Measurements from ENCODE around the gene NPS.

The NPS gene

DNA sequence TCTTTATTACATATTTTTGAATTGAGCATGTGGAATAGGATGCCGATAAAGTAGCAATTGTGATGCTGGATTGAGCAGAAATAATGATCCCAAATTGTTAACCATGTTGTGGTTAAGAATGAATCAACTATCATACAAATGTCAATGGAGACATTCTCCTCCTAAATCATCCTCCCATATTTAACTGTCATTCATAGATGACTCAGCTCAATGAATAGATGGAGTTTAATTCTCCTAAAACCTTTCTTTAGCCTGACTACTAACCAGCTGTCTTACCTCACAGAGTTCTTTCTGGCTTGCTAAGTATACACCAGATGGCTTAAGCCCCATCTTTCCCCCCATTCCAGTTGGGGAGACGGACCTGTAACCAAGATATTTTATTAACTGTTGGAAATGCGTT lies 23.4 kb upstream of the NPS start:
- Histone ChIP-seq H3K4me3 (ENCODE audit: insufficient read length, low read depth) (no peak overlapping the region), H3K9ac (ENCODE audit: insufficient read length, low read depth) (no peak overlapping the region), H3K27me3 (ENCODE audit: insufficient read depth, insufficient read length) (no peaks in the 10 kb centered on the region), H3K36me3 (ENCODE audit: insufficient read depth, insufficient read length, low read length) (no peaks in the 10 kb centered on the region), H3K9me3 (ENCODE audit: insufficient read depth, low read length) (no peaks in the 10 kb centered on the region), H3K4me1 (ENCODE audit: insufficient read depth, insufficient read length) (no peaks in the 10 kb centered on the region)
- TF ChIP-seq ZNF274 (IDR thresholded peaks at IDR 0.05; ENCODE audit: low read depth, low read length) (no peak), YY1 (IDR thresholded peaks at IDR 0.05; ENCODE audit: insufficient read depth, insufficient read length) (no peak), SUZ12 (IDR thresholded peaks at IDR 0.05; ENCODE audit: extremely low read depth, insufficient read depth, insufficient read length) (no peak)
- no peak for DNase-seq (ENCODE audit: low read depth, low spot score)

DNA sequence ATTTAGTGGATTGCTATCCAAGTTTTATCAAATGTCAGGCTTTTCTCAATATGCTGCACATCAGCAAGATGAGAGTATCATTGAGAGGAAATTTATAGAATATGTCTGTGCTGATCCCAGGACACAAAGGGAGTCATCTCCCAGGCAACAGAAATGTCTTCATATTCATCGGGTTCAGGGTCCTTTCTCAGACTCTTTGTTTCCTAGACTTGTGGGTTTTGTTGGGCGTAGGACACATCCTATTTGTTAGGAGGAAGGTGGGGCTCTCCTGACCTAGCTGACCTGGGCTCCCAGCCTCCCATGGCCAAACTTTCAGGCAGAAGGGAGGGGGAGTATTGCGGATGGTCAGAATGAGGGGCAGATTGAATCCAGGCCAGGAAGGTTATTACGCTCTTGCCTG lies 22.9 kb upstream of the NPS start:
- Histone ChIP-seq H3K9me3 (ENCODE audit: insufficient read depth, low read length) (no peaks in the 10 kb centered on the region), H3K4me1 (ENCODE audit: insufficient read depth, insufficient read length) (no peaks in the 10 kb centered on the region), H3K36me3 (ENCODE audit: insufficient read depth, insufficient read length, low read length) (no peaks in the 10 kb centered on the region), H3K9ac (ENCODE audit: insufficient read length, low read depth) (no peak overlapping the region), H3K4me3 (ENCODE audit: insufficient read length, low read depth) (no peak overlapping the region), H3K27me3 (ENCODE audit: insufficient read depth, insufficient read length) (no peaks in the 10 kb centered on the region)
- no peak for DNase-seq (ENCODE audit: low read depth, low spot score)
- no peak for TF ChIP-seq SUZ12 (IDR thresholded peaks at IDR 0.05; ENCODE audit: extremely low read depth, insufficient read depth, insufficient read length)
- TF ChIP-seq YY1 (IDR thresholded peaks at IDR 0.05; ENCODE audit: insufficient read depth, insufficient read length), result no peak
- TF ChIP-seq ZNF274 (IDR thresholded peaks at IDR 0.05; ENCODE audit: low read depth, low read length), result no peak

DNA sequence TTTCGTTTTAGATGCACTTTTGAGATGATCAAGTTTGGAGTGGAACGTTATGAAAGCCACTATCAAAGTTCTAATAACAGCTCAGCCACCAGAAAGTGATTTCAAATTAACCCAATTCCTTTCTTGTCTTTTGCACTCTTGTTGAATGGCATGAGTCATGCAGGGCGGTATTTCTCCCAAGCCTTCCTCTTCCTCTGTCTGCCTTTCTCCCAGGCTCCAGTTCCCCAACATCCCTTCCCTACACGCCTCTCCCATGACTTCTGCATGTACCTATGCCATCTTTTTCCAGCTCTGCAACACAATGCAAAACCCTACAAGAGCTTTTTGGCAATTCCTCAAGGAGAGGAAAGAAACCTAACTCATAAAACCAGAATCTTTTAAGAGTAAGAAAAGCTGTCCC lies 21.8 kb upstream of the NPS start:
- Histone ChIP-seq H3K36me3 (ENCODE audit: insufficient read depth, insufficient read length, low read length) (no peaks in the 10 kb centered on the region), H3K9ac (ENCODE audit: insufficient read length, low read depth) (no peak overlapping the region), H3K4me3 (ENCODE audit: insufficient read length, low read depth) (no peak overlapping the region), H3K9me3 (ENCODE audit: insufficient read depth, low read length) (no peaks in the 10 kb centered on the region), H3K27me3 (ENCODE audit: insufficient read depth, insufficient read length) (no peaks in the 10 kb centered on the region), H3K4me1 (ENCODE audit: insufficient read depth, insufficient read length) (no peaks in the 10 kb centered on the region)
- DNase-seq (ENCODE audit: low read depth, low spot score), result no peak
- TF ChIP-seq ZNF274 (IDR thresholded peaks at IDR 0.05; ENCODE audit: low read depth, low read length), result no peak
- no peak for TF ChIP-seq YY1 (IDR thresholded peaks at IDR 0.05; ENCODE audit: insufficient read depth, insufficient read length)
- TF ChIP-seq SUZ12 (IDR thresholded peaks at IDR 0.05; ENCODE audit: extremely low read depth, insufficient read depth, insufficient read length), result no peak

DNA sequence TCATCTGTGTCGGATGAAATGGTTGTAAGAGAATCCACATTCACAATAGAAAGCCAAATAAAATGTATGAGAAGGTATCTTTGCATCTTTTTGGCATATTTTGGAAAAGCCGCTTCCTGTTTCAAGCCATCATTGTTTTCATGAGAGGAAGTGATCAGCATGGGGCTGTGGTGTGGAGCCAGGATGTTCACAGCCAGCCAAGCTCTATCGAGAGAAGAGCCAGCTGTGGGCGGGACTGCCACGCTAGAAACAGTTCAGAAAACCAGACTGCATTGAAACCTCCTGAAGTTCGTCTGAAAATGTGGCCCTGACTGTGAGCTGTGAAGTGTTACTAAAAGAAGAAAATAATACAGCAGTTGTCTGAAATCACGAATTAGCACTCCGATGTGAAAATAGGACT lies 21.2 kb upstream of the NPS start:
- no peak for DNase-seq (ENCODE audit: low read depth, low spot score)
- no peak overlapping the region for H3K9ac ChIP-seq (ENCODE audit: insufficient read length, low read depth)
- H3K4me3 ChIP-seq (ENCODE audit: insufficient read length, low read depth), result no peak overlapping the region
- H3K4me1 ChIP-seq (ENCODE audit: insufficient read depth, insufficient read length), result no peaks in the 10 kb centered on the region
- no peaks in the 10 kb centered on the region for H3K9me3 ChIP-seq (ENCODE audit: insufficient read depth, low read length)
- TF ChIP-seq SUZ12 (IDR thresholded peaks at IDR 0.05; ENCODE audit: extremely low read depth, insufficient read depth, insufficient read length) (no peak), ZNF274 (IDR thresholded peaks at IDR 0.05; ENCODE audit: low read depth, low read length) (no peak), YY1 (IDR thresholded peaks at IDR 0.05; ENCODE audit: insufficient read depth, insufficient read length) (no peak)
- H3K36me3 ChIP-seq (ENCODE audit: insufficient read depth, insufficient read length, low read length), result no peaks in the 10 kb centered on the region
- no peaks in the 10 kb centered on the region for H3K27me3 ChIP-seq (ENCODE audit: insufficient read depth, insufficient read length)

DNA sequence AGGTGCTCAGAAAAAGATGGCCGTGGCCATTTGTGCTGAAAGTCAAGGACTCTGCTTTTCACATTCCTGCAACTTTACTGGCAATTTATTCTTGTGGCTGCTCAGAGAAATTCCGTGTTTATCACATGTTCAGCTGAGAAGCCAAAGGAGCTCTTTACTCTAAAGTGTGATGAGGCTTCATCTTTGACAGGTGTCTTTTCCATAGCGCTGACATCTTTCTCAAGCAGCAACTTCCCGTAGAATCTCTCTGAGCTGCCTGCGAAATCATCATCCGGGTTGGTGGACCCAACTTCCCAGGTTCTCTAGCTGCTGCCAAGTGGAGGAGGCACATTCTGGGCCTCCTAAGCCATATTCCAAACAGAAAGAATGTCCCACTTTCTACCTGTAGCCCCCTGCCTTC lies 16.9 kb upstream of the NPS start:
- H3K4me1 ChIP-seq (ENCODE audit: insufficient read depth, insufficient read length), result no peaks in the 10 kb centered on the region
- H3K9me3 ChIP-seq (ENCODE audit: insufficient read depth, low read length), result no peaks in the 10 kb centered on the region
- no peaks in the 10 kb centered on the region for H3K27me3 ChIP-seq (ENCODE audit: insufficient read depth, insufficient read length)
- DNase-seq (ENCODE audit: low read depth, low spot score), result no peak
- TF ChIP-seq YY1 (IDR thresholded peaks at IDR 0.05; ENCODE audit: insufficient read depth, insufficient read length) (no peak), SUZ12 (IDR thresholded peaks at IDR 0.05; ENCODE audit: extremely low read depth, insufficient read depth, insufficient read length) (no peak), ZNF274 (IDR thresholded peaks at IDR 0.05; ENCODE audit: low read depth, low read length) (no peak)
- H3K9ac ChIP-seq (ENCODE audit: insufficient read length, low read depth), result no peak overlapping the region
- no peak overlapping the region for H3K4me3 ChIP-seq (ENCODE audit: insufficient read length, low read depth)
- no peaks in the 10 kb centered on the region for H3K36me3 ChIP-seq (ENCODE audit: insufficient read depth, insufficient read length, low read length)

DNA sequence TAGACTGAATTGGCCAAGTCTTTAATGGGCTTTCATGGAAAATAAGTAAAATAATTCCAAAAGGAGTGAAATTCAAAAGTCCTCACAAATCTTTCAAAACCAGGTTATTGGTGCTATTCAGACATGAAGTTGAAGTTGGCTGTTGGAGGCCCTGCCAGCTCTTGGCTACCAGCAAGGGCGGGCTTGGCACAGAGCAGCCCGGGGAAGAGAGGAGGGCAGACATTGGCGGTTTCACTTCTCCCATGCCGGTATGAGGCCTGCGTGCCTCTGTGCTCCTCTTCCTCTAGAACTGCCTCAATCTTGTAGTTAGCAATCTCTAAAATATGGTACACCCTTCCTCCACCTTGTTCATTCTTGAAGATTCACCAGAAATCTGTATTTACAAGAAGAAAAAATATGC lies 16.4 kb upstream of the NPS start:
- H3K4me1 ChIP-seq (ENCODE audit: insufficient read depth, insufficient read length), result no peaks in the 10 kb centered on the region
- no peak for DNase-seq (ENCODE audit: low read depth, low spot score)
- H3K9ac ChIP-seq (ENCODE audit: insufficient read length, low read depth), result no peak overlapping the region
- no peaks in the 10 kb centered on the region for H3K27me3 ChIP-seq (ENCODE audit: insufficient read depth, insufficient read length)
- H3K4me3 ChIP-seq (ENCODE audit: insufficient read length, low read depth), result no peak overlapping the region
- H3K36me3 ChIP-seq (ENCODE audit: insufficient read depth, insufficient read length, low read length), result no peaks in the 10 kb centered on the region
- H3K9me3 ChIP-seq (ENCODE audit: insufficient read depth, low read length), result no peaks in the 10 kb centered on the region
- TF ChIP-seq SUZ12 (IDR thresholded peaks at IDR 0.05; ENCODE audit: extremely low read depth, insufficient read depth, insufficient read length) (no peak), YY1 (IDR thresholded peaks at IDR 0.05; ENCODE audit: insufficient read depth, insufficient read length) (no peak), ZNF274 (IDR thresholded peaks at IDR 0.05; ENCODE audit: low read depth, low read length) (no peak)

DNA sequence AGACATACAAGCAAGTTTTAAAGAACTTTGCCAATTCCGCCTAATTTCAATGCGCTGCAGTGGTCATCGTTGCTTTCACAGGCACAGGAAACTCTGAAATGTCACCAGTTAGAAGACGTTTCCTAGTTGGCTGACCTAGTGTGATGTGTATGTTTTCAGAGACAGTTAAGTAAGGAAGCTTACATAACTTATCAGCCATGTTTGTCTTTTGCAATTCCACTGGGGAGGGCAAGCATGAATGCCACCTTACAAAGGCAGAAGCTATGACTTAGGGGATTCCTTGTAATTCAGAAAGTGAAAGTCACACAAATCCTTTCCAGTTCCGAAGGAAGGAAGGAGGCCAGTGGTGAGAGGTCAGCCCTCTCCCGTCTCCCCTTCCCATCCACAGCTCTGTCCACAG lies 15.0 kb upstream of the NPS start:
- H3K4me3 ChIP-seq (ENCODE audit: insufficient read length, low read depth), result no peak overlapping the region
- no peak overlapping the region for H3K9ac ChIP-seq (ENCODE audit: insufficient read length, low read depth)
- H3K9me3 ChIP-seq (ENCODE audit: insufficient read depth, low read length), result no peaks in the 10 kb centered on the region
- no peaks in the 10 kb centered on the region for H3K4me1 ChIP-seq (ENCODE audit: insufficient read depth, insufficient read length)
- no peaks in the 10 kb centered on the region for H3K27me3 ChIP-seq (ENCODE audit: insufficient read depth, insufficient read length)
- no peak for DNase-seq (ENCODE audit: low read depth, low spot score)
- no peak for TF ChIP-seq YY1 (IDR thresholded peaks at IDR 0.05; ENCODE audit: insufficient read depth, insufficient read length)
- no peak for TF ChIP-seq SUZ12 (IDR thresholded peaks at IDR 0.05; ENCODE audit: extremely low read depth, insufficient read depth, insufficient read length)
- TF ChIP-seq ZNF274 (IDR thresholded peaks at IDR 0.05; ENCODE audit: low read depth, low read length), result no peak
- H3K36me3 ChIP-seq (ENCODE audit: insufficient read depth, insufficient read length, low read length), result no peaks in the 10 kb centered on the region

DNA sequence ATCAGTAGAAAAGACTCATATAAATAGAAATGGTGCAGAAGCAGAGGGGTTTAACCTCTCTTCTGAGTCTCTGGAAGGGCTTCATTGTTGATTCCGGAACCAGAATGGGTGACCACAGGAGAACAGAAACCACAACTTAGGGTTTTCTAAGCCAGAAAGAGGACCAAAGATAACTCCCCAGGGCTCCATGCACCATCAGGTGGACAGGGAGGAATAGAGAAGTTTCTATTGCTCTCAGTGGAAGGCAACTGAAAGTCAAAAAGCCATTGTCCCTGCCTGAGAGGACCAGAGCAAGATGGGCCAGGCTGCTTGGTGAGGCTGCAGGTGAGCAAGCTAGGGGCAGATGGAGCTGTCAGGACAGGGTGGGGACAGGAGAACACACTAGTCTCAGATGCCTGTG lies 14.6 kb upstream of the NPS start:
- Histone ChIP-seq H3K27me3 (ENCODE audit: insufficient read depth, insufficient read length) (no peaks in the 10 kb centered on the region), H3K36me3 (ENCODE audit: insufficient read depth, insufficient read length, low read length) (no peaks in the 10 kb centered on the region), H3K9me3 (ENCODE audit: insufficient read depth, low read length) (no peaks in the 10 kb centered on the region), H3K4me3 (ENCODE audit: insufficient read length, low read depth) (no peak overlapping the region), H3K9ac (ENCODE audit: insufficient read length, low read depth) (no peak overlapping the region), H3K4me1 (ENCODE audit: insufficient read depth, insufficient read length) (no peaks in the 10 kb centered on the region)
- no peak for DNase-seq (ENCODE audit: low read depth, low spot score)
- no peak for TF ChIP-seq SUZ12 (IDR thresholded peaks at IDR 0.05; ENCODE audit: extremely low read depth, insufficient read depth, insufficient read length)
- no peak for TF ChIP-seq YY1 (IDR thresholded peaks at IDR 0.05; ENCODE audit: insufficient read depth, insufficient read length)
